NCI-H146 (cell line): ENCODE results near the gene SDK1.
"Not testable (repeated sequence)": the region's sequence is repeated elsewhere in the genome, so short reads cannot be mapped to it uniquely, and the experiment has no call there.

Experiments used
- DNase-seq: peaks from one replicate; lab custom pipeline; 2025; lab: John Stamatoyannopoulos, UW

The SDK1 gene

GRCh38 chr7:3673524-3673923, 372.5 kb downstream of the SDK1 start:
- DNase-seq, result peak; percentile 13

- DNase-seq, result no peak
These were observed 377.3 kb downstream of the SDK1 start for GRCh38 chr7:3678314-3678810.

GRCh38 chr7:3682028-3682710, 381.1 kb downstream of the SDK1 start:
- no peak for DNase-seq

GRCh38 chr7:3683546-3684539, 382.8 kb downstream of the SDK1 start:
- no peak for DNase-seq

- no peak for DNase-seq
These were observed 387.0 kb downstream of the SDK1 start for GRCh38 chr7:3688071-3688470.

- DNase-seq, result no peak
These were observed 387.8 kb downstream of the SDK1 start for GRCh38 chr7:3688842-3689241.

GRCh38 chr7:3691478-3692158, 390.6 kb downstream of the SDK1 start:
- DNase-seq, result peak; percentile 89

- DNase-seq, result peak; percentile 12
These were observed 394.6 kb downstream of the SDK1 start for GRCh38 chr7:3695602-3696001.

- no peak for DNase-seq
These were observed 395.1 kb downstream of the SDK1 start for GRCh38 chr7:3696113-3696512.

GRCh38 chr7:3697472-3697871, 396.4 kb downstream of the SDK1 start:
- no peak for DNase-seq

- no peak for DNase-seq
These were observed 404.2 kb downstream of the SDK1 start for GRCh38 chr7:3705258-3705657.

GRCh38 chr7:3706091-3706490, 405.0 kb downstream of the SDK1 start:
- not testable (repeated sequence) for DNase-seq

GRCh38 chr7:3710122-3710521, 409.1 kb downstream of the SDK1 start:
- DNase-seq, result no peak

GRCh38 chr7:3710531-3710930, 409.5 kb downstream of the SDK1 start:
- peak; percentile 47 for DNase-seq

- peak; percentile 4 for DNase-seq
These were observed 411.8 kb downstream of the SDK1 start for GRCh38 chr7:3712841-3713240.

GRCh38 chr7:3721422-3721821, 420.4 kb downstream of the SDK1 start:
- DNase-seq, result no peak

- peak; percentile 91 for DNase-seq
These were observed 421.4 kb downstream of the SDK1 start for GRCh38 chr7:3722396-3722922.

- DNase-seq, result no peak
These were observed 424.4 kb downstream of the SDK1 start for GRCh38 chr7:3725155-3726059.

- no peak for DNase-seq
These were observed 429.2 kb downstream of the SDK1 start for GRCh38 chr7:3730276-3730675.

GRCh38 chr7:3732395-3733005, 431.4 kb downstream of the SDK1 start:
- no peak for DNase-seq
